Fibroblast of pulmonary artery (primary cell): ENCODE data around the gene ETFA.

ENCODE experiments used
- DNase-seq: peaks from one replicate; pipeline ENCODE4 v3.0.0-alpha.2; 2010; ENCODE audit warnings: low read depth
- H3K4me3 ChIP-seq: replicated peaks from 2 replicates; pipeline ENCODE4 v1.5.1; 2011; ENCODE audit warnings: low read depth, mild to moderate bottlenecking, control low read depth, low read length, moderate library complexity
- CTCF ChIP-seq: IDR thresholded peaks from 2 replicates; pipeline ENCODE4 v1.5.1; 2011; ENCODE audit warnings: mild to moderate bottlenecking, control low read depth, low read length, inconsistent platforms; ENCODE audit errors: missing control alignments

The ETFA gene

GRCh38 chr15:76200083-76200465 lies 111.2 kb downstream of the ETFA start:
- no peak for DNase-seq
- TF ChIP-seq CTCF = no peak
- no peak overlapping the region for H3K4me3 ChIP-seq

GRCh38 chr15:76199106-76200082 lies 111.9 kb downstream of the ETFA start:
- TF ChIP-seq CTCF = no peak
- H3K4me3 ChIP-seq = no peak overlapping the region
- DNase-seq = peak; percentile 88

- TF ChIP-seq CTCF = no peak
- DNase-seq = no peak
- no peak overlapping the region for H3K4me3 ChIP-seq
Measured at GRCh38 chr15:76198456-76199105, 112.7 kb downstream of the ETFA start.

GRCh38 chr15:76197703-76198455 lies 113.4 kb downstream of the ETFA start:
- TF ChIP-seq CTCF = no peak
- DNase-seq = no peak
- H3K4me3 ChIP-seq = no peak overlapping the region

- peak; percentile 85 for DNase-seq
- no peak for TF ChIP-seq CTCF
- no peak overlapping the region for H3K4me3 ChIP-seq
Measured at GRCh38 chr15:76196269-76197231, 114.7 kb downstream of the ETFA start.

GRCh38 chr15:76195506-76196268 lies 115.6 kb downstream of the ETFA start:
- no peak for TF ChIP-seq CTCF
- H3K4me3 ChIP-seq = no peak overlapping the region
- DNase-seq = no peak
